Measurements from ENCODE around the gene ZNF385D.
"Not testable (repeated sequence)": the region's sequence is repeated elsewhere in the genome, so short reads cannot be mapped to it uniquely, and the experiment has no call there.

ZNF385D gene

GRCh38 chr3:21434310-21434709, 316.7 kb downstream of the ZNF385D start:
- no peak for DNase-seq

DNA sequence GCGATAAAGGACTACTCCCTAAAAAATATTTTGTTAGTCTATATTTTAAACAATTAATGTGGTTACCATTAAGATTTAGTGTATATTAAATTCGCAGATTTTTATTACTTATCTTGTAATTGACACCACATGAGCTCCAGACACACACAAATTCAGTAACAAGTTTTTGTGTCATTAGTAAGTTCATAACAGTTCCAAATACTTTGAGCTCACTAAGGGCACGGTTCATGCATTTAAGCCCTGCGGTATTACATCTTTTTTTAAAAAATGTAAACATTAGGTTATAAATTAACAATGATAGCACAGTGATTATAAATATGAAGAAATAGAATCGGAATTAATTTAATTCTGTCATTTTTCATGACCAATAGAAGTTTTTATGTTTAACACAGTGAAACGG, 317.3 kb downstream of the ZNF385D start:
- no peak for DNase-seq

- no peak for DNase-seq
Measured at GRCh38 chr3:21426920-21427319, 324.1 kb downstream of the ZNF385D start.

- DNase-seq = no peak
Measured at GRCh38 chr3:21425715-21426114, 325.3 kb downstream of the ZNF385D start.

DNA sequence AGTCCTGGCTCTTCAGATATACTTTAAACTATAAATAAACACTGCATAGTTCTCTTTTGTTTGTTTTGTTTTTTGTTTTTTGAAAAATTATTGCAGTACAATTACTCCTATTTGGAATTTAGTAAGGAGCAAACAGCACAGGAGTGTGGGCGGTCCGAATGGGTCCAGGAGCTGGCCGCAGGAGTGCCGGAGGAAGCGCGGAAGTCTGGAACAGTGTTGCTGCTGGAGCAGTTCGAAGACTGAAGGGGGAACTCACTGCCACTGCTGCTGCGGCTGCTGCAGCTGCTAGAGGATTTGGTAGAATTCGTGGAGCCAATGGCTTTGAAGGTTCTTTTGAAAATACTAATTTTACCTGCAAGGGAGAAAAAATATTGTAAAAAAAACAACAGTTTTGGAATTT, 329.9 kb downstream of the ZNF385D start:
- DNase-seq = no peak

DNA sequence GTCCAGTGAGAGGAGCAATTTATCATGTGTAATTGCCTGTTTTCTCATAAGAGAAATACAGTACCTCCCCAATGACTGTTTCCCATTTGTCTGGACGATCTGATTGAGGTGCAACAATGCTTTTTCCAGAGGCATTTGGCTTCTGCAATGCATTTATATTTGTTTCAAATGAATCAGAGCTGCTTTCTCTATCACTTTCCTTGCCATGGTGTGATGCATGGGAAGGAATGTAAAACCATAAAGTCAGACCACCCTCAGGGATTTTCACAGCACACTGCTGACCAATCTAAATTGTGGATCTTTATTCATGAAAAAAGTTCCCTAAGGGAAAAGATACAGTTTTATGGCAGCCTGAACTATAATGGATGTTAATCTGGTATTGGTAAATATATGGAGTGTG, 333.0 kb downstream of the ZNF385D start:
- DNase-seq = no peak

DNA sequence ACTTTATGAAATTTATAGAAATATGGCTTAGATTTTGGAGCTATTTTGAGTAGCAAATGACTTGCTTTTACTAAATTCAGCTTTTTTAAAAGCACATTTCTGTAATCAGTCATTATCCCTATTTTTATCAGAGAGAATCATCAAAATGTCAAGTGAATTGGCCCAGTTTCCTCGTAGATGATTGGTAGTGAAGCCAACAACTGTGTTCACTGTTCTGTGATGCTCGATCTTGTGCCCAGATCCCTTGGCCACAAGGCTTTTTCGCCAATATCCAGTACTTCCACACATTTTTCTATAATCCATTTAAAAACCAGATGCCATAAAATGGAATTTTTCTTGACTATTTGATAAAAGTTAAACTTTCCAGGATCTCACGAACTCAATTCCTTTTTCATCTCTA, 336.5 kb downstream of the ZNF385D start:
- no peak for DNase-seq

DNA sequence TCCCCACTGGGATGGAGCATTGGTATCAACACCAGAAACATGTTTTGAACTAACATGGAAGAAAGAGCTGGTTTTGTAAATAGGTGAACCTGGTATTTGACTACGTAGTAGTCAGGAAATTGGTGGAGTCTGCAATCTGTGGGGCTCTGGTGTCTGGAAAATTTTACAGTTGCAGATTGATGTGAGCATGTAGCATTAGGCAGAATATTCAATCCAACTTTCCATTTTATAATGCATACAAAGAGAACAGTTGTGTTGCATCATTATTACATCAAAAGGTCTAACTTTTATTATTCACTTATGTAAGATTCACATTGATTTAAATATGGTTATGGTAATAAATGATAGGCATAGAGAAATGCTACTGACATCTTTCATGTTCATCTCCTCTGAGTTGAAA, 340.0 kb downstream of the ZNF385D start:
- DNase-seq = no peak

DNA sequence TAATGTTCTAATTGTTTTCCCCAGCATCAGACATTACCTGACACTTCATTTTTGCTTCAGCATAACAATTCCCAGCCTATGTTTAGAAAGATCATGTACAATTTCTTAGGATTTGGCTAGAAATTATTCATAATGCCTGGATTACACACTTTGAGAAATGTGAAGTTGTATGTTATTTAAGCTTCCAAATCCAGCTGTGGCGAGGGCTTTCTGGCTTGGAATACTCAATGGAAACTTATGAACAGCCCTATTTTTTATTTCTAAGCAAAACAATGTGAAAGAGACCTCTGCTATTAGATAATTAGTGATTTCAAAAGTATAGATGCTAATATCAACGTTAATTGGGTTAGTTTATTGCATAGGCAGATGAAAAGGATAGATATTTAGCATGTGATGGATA, 341.6 kb downstream of the ZNF385D start:
- DNase-seq = no peak

DNA sequence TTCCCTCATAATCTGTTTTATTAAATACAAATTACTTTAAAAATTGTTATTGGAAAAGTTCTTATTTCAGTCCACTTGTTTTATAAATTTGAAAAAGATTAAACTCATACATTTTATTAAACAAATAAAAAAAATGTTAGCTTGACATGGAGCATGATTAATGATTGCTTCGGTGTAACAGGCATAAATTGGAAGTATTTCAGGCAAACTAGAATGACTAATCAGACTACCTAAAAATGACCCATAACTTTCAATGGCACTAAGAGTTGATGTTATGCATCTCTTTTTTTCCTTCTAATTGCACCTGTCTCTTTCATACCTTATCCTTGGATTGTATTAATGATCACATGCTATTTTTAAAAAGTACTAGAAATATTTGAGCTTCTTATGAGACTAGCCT, 343.3 kb downstream of the ZNF385D start:
- no peak for DNase-seq

- no peak for DNase-seq
Measured at GRCh38 chr3:21405671-21406667, 345.0 kb downstream of the ZNF385D start.

- DNase-seq = no peak
Measured at GRCh38 chr3:21398461-21398860, 352.5 kb downstream of the ZNF385D start.

GRCh38 chr3:21393683-21394311, 357.2 kb downstream of the ZNF385D start:
- no peak for DNase-seq

DNA sequence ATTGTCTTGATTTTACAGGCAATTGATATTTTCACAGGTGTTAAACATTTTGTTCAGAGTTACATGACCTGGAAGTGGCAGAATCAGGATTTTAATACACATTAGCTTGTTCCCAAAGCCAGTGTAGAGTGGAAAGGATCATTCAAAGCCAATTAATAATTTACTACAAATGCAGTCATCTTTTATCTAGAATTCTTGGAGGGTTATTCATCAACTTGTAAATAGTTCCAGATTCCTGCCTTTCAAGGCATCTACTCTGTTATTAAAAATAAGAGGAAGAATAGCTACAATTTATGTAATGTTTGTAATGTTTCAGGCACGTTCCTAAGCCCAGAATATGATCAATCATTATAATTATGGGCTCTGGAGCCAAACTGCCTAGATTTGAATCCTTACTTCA, 358.5 kb downstream of the ZNF385D start:
- DNase-seq = no peak

DNA sequence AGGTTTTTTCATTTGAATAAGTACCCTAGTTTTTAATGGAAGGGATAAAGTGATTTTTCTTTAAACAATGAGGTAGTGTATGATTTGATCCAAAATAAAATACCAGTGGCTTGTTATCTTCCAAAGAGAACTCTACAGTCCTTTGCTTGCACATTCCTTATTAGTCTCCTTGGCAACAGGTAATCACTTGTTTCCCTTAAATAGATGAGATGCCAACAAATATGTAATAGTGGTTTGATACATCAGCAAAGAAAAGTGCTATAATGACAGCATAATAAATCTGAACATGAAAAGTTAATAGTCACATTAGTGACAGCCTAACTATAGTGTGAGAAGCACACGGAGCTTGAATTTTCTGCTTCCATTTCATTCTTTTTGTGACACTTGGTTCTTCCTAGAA, 360.2 kb downstream of the ZNF385D start:
- DNase-seq = no peak

- no peak for DNase-seq
Measured at GRCh38 chr3:21390136-21390535, 360.9 kb downstream of the ZNF385D start.

- not testable (repeated sequence) for DNase-seq
Measured at GRCh38 chr3:21387142-21387826, 363.7 kb downstream of the ZNF385D start.

DNA sequence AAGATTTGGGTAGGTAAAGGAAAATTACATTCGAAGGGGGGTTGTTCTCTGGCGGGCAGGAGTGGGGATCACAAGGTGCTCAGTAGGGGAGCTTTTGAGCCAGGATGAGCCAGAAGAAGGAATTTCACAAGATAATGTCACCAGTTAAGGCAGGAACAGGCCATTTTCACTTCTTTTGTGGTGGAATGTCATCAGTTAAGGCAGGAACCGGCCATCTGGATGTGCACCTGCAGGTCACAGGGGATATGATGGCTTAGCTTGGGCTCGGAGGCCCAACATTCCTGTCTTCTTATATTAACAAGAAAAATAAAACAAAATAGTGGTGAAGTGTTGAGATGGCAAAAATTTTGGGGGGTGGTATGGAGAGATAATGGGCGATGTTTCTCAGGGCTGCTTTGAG, 373.0 kb downstream of the ZNF385D start:
- DNase-seq = not testable (repeated sequence)

DNA sequence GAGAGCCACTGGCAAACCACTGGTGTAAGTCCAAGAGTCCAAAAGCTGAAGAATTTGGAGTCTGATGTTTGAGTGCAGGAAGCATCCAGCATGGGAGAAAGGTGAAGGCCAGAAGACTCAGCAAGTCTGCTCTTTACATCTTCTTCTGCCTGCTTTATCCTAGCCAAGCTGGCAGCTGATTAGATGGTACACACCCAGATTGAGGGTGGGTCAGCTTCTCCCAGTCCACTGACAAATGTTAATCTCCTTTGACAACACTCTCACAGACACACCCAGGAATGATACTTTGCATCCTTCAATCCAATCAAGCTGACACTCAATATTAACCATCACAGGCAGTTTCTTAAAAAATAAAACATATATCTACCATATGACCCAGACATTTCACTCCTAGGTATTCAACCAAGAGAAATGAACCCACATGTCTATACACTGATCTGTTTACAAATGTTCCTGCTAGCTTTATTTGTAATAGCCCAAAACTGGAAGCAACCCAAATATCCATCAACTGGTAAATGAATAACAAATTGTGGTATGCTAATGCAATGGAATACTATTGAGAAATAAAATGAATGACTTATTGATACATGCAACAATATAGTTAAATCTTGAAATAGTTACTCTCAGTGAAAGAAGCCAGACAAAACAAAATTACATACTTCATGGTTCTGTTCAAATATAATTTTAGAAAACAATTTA, 373.8 kb downstream of the ZNF385D start:
- no peak for DNase-seq

DNA sequence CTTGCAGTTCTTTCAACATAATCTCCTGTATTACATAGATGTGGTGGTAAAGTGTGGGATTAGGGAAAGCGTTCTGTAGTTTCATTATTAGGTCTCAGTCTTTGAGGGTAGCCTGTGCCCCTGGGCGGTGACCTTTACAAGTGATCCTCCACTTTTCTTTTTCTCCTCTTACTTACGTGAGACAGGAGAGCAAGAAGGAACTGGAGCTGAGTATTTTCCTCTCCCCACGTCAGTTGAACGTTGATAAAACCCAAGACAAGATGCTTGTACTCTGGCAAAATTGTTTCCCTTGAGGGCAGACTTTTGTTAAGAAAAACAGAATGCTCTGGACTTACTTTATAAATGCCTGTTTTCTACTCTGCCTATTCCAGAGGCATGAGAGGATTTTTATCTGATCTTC, 378.7 kb downstream of the ZNF385D start:
- no peak for DNase-seq
